ENCODE measurements around the gene AATF.

AATF gene

DNA sequence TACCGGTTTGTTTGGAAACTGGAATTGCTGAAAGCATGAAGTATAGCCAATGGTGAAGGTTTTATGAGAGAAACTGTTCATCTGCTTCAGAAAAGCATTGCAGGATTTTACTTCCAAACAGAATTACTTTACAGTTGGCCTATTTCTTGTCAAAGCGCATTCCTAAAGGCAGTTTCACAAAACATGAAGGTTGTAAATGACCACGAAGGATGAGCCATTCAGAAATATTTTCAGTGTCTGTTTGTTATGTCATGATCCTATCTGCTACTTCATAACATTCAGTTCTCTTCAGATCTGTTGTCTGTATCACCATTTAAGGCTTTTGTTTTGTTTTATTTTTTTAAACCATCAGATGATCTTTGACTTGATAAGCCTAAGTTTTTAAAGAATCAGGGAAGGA lies 45.7 kb downstream of the AATF start:
- DNase-seq (ENCODE audit: low read depth), result no peak
- H3K4me3 ChIP-seq (ENCODE audit: low read depth, low read length), result no peak overlapping the region
- TF ChIP-seq, protein P1, sequence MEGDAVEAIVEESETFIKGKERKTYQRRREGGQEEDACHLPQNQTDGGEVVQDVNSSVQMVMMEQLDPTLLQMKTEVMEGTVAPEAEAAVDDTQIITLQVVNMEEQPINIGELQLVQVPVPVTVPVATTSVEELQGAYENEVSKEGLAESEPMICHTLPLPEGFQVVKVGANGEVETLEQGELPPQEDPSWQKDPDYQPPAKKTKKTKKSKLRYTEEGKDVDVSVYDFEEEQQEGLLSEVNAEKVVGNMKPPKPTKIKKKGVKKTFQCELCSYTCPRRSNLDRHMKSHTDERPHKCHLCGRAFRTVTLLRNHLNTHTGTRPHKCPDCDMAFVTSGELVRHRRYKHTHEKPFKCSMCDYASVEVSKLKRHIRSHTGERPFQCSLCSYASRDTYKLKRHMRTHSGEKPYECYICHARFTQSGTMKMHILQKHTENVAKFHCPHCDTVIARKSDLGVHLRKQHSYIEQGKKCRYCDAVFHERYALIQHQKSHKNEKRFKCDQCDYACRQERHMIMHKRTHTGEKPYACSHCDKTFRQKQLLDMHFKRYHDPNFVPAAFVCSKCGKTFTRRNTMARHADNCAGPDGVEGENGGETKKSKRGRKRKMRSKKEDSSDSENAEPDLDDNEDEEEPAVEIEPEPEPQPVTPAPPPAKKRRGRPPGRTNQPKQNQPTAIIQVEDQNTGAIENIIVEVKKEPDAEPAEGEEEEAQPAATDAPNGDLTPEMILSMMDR (IDR thresholded peaks at IDR 0.05; ENCODE audit: low read depth, low read length, missing control alignments), result no peak

DNA sequence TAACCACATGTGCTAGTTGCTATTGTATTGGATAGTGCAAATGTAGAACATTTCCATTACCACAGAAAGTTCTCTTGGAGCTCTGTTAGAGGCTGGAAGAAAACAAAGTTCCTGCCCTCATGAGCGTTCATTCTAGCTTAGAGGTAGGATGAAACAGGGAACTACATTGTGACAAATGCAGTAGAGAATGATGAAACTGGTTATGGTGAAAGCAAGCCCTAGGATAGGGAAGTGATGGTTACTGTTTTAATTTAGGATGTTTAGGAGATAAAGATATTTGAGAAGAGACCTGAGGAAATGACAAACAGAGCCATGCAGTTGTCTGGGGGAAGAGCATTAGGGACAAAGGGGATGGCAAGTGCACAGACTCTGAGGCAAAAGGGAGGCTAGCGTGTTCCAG lies 50.7 kb downstream of the AATF start:
- TF ChIP-seq, protein P1 (IDR thresholded peaks at IDR 0.05; ENCODE audit: low read depth, low read length, missing control alignments), result no peak
- H3K4me3 ChIP-seq (ENCODE audit: low read depth, low read length), result no peak overlapping the region
- DNase-seq (ENCODE audit: low read depth), result no peak

DNA sequence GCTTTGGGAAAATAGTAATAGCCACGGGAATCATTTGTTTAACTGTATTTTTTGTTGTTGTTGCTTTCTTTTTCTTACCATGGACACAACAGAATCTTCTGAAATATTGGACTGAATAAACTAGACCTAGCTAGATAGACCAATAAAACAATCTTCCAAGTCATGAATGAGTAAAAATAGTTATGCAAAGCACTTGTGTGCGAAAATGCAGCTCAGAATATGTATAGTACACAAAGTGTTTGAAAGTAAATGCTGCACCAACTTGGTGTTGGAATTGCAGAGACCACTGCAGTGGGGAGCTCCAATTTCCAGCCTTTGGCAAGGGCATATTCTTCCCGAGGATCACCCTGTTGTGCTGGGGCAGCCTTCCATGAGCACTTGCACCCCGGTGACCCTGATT lies 68.0 kb downstream of the AATF start:
- H3K4me3 ChIP-seq (ENCODE audit: low read depth, low read length), result no peak overlapping the region
- TF ChIP-seq, protein P1 (IDR thresholded peaks at IDR 0.05; ENCODE audit: low read depth, low read length, missing control alignments), result no peak
- DNase-seq (ENCODE audit: low read depth), result no peak

DNA sequence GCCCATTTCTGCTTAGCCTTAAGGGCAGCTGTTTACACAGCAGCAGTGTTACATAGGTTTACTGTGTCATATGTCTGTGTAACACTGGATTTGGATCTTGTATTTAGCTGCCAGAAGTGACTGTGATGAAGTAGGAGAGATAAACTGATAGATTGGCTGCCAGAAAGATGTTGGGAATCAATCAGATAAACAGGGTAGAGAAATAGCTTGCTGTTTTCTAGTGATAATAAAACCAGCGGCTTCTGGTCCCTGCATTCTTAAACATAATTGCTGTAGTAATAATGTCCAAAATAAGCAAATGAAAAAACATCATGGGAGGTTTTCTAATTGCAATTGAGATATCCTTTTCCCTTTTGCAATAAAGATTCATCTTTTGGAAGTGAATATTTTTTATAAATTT lies 68.7 kb downstream of the AATF start:
- TF ChIP-seq, protein P1 (IDR thresholded peaks at IDR 0.05; ENCODE audit: low read depth, low read length, missing control alignments), result no peak
- H3K4me3 ChIP-seq (ENCODE audit: low read depth, low read length), result no peak overlapping the region
- DNase-seq (ENCODE audit: low read depth), result no peak

- TF ChIP-seq, protein P1 (IDR thresholded peaks at IDR 0.05; ENCODE audit: low read depth, low read length, missing control alignments), result no peak
Observed at GRCh38 chr17:37019117-37019740, 70.5 kb downstream of the AATF start.

DNA sequence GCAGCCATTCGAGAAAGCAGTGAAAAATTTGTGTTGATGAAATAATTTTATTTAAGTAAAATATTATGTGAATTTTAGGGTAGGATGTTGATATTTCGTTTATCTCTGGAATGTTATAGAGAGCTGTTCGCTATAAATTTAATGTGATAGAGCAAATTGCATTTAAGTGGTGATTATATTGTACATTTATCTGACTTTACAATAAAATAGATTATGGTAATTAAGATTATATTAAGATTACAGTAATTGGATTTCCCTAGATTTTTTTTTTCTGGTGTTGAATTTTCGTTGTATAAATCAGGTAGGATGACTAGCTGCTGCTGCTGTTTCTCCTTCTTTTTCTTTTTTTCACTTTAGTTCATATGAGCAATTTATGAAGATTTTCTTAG lies 71.0 kb downstream of the AATF start:
- DNase-seq (ENCODE audit: low read depth), result no peak
- TF ChIP-seq, protein P1 (IDR thresholded peaks at IDR 0.05; ENCODE audit: low read depth, low read length, missing control alignments), result no peak

More at GRCh38 chr17:37019117-37019740, 70.5 kb downstream of the AATF start:
- H3K4me3 ChIP-seq (ENCODE audit: low read depth, low read length), result no peak overlapping the region
- DNase-seq (ENCODE audit: low read depth), result no peak

DNA sequence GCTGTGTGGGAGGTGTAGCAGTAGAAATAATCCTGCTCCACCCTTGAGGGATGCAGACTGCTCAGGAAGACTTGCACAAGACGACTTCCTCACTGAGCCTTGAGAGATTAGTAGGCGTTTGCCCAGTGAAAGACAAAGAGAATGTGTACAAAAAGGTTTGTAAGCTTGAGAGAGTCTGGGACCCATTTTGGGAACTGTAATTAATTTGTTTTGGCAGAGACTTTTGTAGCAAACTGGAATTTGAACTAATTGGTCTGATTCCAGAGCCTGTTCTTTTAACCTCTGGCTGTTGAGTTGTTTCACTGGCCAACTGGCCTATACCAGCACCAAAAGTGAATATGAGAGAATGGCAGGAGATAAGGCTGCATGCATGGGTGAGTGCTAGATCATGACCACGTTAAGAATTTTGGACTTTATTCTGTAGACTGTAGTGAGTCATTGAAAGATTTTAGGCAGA lies 75.5 kb downstream of the AATF start:
- no peak overlapping the region for H3K4me3 ChIP-seq (ENCODE audit: low read depth, low read length)
- no peak for DNase-seq (ENCODE audit: low read depth)
- TF ChIP-seq, protein P1 (IDR thresholded peaks at IDR 0.05; ENCODE audit: low read depth, low read length, missing control alignments), result no peak

More for the DNA sequence above, 71.0 kb downstream of the AATF start:
- no peak overlapping the region for H3K4me3 ChIP-seq (ENCODE audit: low read depth, low read length)
